Transverse colon (tissue), 3 donors: Measurements from ENCODE around the gene SLC13A4.

ENCODE experiments used
- POLR2A ChIP-seq: fragments of 450-650 bp; IDR thresholded peaks from one replicate; pipeline ENCODE4 v1.6.1; 2016; ENCODE audit warnings: antibody characterized with exemption, mild to moderate bottlenecking, moderate library complexity
- TF ChIP-seq, protein P1 (sequence below), 5 experiments: fragments of 200-600 bp in 3 of 5; fragments of 450-650 bp in 2 of 5; sonication (generic) in 3 of 5; IDR thresholded peaks; 1 replicate in 2 of 5; 2 replicates in 3 of 5; pipeline ENCODE4 v1.5.1; 2016 to 2017; ENCODE audit warnings: antibody characterized with exemption in 5 of 5, inconsistent platforms in 3 of 5, mild to moderate bottlenecking in 2 of 5, moderate library complexity in 1 of 5

GRCh38 chr7:135715673-135716072 is 12.3 kb downstream of the SLC13A4 start:
- TF ChIP-seq, protein P1, sequence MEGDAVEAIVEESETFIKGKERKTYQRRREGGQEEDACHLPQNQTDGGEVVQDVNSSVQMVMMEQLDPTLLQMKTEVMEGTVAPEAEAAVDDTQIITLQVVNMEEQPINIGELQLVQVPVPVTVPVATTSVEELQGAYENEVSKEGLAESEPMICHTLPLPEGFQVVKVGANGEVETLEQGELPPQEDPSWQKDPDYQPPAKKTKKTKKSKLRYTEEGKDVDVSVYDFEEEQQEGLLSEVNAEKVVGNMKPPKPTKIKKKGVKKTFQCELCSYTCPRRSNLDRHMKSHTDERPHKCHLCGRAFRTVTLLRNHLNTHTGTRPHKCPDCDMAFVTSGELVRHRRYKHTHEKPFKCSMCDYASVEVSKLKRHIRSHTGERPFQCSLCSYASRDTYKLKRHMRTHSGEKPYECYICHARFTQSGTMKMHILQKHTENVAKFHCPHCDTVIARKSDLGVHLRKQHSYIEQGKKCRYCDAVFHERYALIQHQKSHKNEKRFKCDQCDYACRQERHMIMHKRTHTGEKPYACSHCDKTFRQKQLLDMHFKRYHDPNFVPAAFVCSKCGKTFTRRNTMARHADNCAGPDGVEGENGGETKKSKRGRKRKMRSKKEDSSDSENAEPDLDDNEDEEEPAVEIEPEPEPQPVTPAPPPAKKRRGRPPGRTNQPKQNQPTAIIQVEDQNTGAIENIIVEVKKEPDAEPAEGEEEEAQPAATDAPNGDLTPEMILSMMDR (IDR thresholded peaks at IDR 0.05) = no peak
- no peak for TF ChIP-seq POLR2A
